DOHH2 (cell line): ENCODE measurements around the gene PAXX.

Source experiments
- EZH2phosphoT487 ChIP-seq: fragments of 200-600 bp; sonication (generic); IDR thresholded peaks from 2 replicates; pipeline ENCODE4 v1.6.1; 2017; ENCODE audit warnings: borderline replicate concordance, mild to moderate bottlenecking, antibody characterized with exemption, low read length, moderate library complexity, mixed read lengths
- TF ChIP-seq, protein P1 (sequence below): fragments of 200-600 bp; sonication (generic); IDR thresholded peaks from one replicate; pipeline ENCODE4 v1.5.1; 2014; ENCODE audit warnings: antibody characterized with exemption, mild to moderate bottlenecking, low read depth, low read length; ENCODE audit not compliant: poor library complexity, severe bottlenecking

GRCh38 chr9:136963751-136964150 is 28.5 kb upstream of the PAXX start:
- TF ChIP-seq, protein P1, sequence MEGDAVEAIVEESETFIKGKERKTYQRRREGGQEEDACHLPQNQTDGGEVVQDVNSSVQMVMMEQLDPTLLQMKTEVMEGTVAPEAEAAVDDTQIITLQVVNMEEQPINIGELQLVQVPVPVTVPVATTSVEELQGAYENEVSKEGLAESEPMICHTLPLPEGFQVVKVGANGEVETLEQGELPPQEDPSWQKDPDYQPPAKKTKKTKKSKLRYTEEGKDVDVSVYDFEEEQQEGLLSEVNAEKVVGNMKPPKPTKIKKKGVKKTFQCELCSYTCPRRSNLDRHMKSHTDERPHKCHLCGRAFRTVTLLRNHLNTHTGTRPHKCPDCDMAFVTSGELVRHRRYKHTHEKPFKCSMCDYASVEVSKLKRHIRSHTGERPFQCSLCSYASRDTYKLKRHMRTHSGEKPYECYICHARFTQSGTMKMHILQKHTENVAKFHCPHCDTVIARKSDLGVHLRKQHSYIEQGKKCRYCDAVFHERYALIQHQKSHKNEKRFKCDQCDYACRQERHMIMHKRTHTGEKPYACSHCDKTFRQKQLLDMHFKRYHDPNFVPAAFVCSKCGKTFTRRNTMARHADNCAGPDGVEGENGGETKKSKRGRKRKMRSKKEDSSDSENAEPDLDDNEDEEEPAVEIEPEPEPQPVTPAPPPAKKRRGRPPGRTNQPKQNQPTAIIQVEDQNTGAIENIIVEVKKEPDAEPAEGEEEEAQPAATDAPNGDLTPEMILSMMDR = no peak
- TF ChIP-seq EZH2phosphoT487 = no peak
